ENCODE measurements around the gene TSPY10.
"Not testable (repeated sequence)": the region's sequence is repeated elsewhere in the genome, so short reads cannot be mapped to it uniquely, and the experiment has no call there.

TSPY10 gene, protein sequence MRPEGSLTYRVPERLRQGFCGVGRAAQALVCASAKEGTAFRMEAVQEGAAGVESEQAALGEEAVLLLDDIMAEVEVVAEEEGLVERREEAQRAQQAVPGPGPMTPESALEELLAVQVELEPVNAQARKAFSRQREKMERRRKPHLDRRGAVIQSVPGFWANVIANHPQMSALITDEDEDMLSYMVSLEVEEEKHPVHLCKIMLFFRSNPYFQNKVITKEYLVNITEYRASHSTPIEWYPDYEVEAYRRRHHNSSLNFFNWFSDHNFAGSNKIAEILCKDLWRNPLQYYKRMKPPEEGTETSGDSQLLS

DNA sequence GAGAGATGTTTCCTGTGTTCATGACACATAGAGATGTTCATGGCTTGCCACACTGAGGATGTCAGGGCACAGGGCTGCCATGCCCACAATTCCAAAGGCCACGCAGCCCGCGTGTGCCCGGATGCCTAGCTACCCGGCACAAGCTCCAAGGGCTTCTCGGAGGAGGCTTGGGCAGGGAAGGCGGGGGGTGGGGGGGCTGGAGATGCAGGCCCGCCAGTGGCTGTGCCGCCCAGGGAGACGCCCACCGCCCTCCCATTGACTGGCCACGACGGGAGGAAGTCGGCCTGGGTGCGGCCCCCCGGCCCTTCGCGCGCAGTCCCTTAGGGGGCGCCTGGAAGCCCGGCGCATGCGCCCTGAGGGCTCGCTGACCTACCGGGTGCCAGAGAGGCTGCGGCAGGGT is at the start of gene TSPY10:
TSPY10 (plus strand) TSS at position 301 of the 400 bp plus-strand sequence; CDS start at position 347, 46 bp downstream.
- DNase-seq, result not testable (repeated sequence)

DNA sequence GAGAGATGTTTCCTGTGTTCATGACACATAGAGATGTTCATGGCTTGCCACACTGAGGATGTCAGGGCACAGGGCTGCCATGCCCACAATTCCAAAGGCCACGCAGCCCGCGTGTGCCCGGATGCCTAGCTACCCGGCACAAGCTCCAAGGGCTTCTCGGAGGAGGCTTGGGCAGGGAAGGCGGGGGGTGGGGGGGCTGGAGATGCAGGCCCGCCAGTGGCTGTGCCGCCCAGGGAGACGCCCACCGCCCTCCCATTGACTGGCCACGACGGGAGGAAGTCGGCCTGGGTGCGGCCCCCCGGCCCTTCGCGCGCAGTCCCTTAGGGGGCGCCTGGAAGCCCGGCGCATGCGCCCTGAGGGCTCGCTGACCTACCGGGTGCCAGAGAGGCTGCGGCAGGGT is 40.7 kb upstream of the TSPY10 start, which contains the start of gene TSPY9:
TSPY9 (plus strand) TSS at position 301 of the 400 bp plus-strand sequence; CDS start at position 347, 46 bp downstream.
- DNase-seq, result not testable (repeated sequence)

DNA sequence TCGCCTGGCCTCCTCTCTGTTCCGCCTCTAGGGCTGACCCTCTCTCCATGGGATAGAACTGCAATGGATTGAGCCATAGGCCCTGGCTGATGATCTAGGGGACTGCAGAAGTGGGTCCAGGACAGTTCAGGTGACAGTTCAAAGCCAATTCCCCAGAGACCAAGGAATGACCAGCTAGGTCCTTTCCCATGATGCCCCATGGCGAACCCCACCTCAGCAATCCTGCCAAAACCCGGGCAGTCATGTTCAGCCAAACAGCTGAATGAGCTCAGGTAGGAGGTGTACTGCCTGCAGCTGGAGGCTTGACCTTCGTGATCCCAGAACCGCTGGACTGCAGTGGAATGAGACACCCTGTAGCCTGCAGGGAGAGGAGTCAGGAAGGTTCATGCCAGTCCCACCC is 23.3 kb upstream of the TSPY10 start:
- DNase-seq, result not testable (repeated sequence)

DNA sequence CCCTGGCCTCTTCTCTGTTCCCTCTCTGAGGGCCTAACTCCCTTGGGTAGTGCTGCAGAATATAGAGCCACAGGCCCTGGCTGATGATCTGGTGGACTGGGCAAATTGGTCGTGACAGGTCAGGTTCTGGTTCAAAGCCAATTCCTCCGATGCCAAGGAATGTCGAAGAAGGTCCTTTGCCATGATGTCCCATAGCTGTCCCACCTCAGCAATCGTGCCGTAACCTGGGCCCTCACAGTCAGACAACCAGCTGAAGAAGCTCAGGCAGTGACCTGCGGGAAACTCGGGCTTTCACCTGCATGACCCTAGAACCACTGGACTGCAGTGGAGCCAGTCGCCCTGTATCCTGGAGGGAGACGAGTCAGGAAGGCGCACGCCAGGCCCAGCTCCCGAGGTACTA is 11.4 kb upstream of the TSPY10 start:
- DNase-seq, result not testable (repeated sequence)
